Endodermal cell (in vitro differentiated cells): Measurements from ENCODE around the gene COQ2. TPM values are rescaled to one million over a fixed set of nuclear protein-coding genes. Genes with fewer than 3 reads are reported as not detected.
"Not testable (repeated sequence)": the region's sequence is repeated elsewhere in the genome, so short reads cannot be mapped to it uniquely, and the experiment has no call there.

Experiments used
- DNase-seq: peaks from one replicate; pipeline ENCODE4 v3.0.0-alpha.2; 2017
- H3K27ac ChIP-seq: 2 replicates; pipeline ENCODE4 v1.5.1; 2013; ENCODE audit warnings: mild to moderate bottlenecking, low read depth, low read length, moderate library complexity
- H3K27me3 ChIP-seq: 2 replicates; pipeline ENCODE4 v1.6.1; 2013; ENCODE audit warnings: mild to moderate bottlenecking, low read length, moderate library complexity; ENCODE audit not compliant: insufficient read depth, control insufficient read depth, poor library complexity, severe bottlenecking
- H3K36me3 ChIP-seq: 2 replicates; pipeline ENCODE4 v1.7.0; 2013; ENCODE audit warnings: mild to moderate bottlenecking, low read length, moderate library complexity; ENCODE audit not compliant: control insufficient read depth, insufficient read depth
- H3K4me1 ChIP-seq: one replicate; pipeline ENCODE4 v1.7.0; 2013; ENCODE audit warnings: low read length; ENCODE audit not compliant: control insufficient read depth, insufficient read depth
- H3K4me3 ChIP-seq: 2 replicates; pipeline ENCODE4 v1.5.1; 2013; ENCODE audit warnings: mild to moderate bottlenecking, low read length, moderate library complexity
- H3K9ac ChIP-seq: 2 replicates; pipeline ENCODE4 v1.6.1; 2013; ENCODE audit warnings: mild to moderate bottlenecking, low read length, moderate library complexity; ENCODE audit not compliant: poor library complexity, severe bottlenecking; ENCODE audit errors: extremely low read depth
- H3K9me3 ChIP-seq: 2 replicates; pipeline ENCODE4 v1.6.1; 2013; ENCODE audit warnings: mild to moderate bottlenecking, low read length, moderate library complexity; ENCODE audit not compliant: control insufficient read depth
- H3K27ac Mint-ChIP-seq: 2 replicates; pipeline ENCODE4 v1.8.0; 2020; ENCODE audit warnings: mixed read lengths
- H3K27me3 Mint-ChIP-seq: 2 replicates; pipeline ENCODE4 v1.8.0; 2021; ENCODE audit warnings: mild to moderate bottlenecking, mixed read lengths; ENCODE audit not compliant: insufficient read depth
- H3K36me3 Mint-ChIP-seq: 2 replicates; pipeline ENCODE4 v1.8.0; 2020; ENCODE audit warnings: low read depth, mixed read lengths
- H3K4me1 Mint-ChIP-seq: 2 replicates; pipeline ENCODE4 v1.8.0; 2020; ENCODE audit warnings: mixed read lengths
- H3K4me3 Mint-ChIP-seq: 2 replicates; pipeline ENCODE4 v1.8.0; 2020; ENCODE audit warnings: mild to moderate bottlenecking, moderate library complexity, mixed read lengths
- H3K9me3 Mint-ChIP-seq: 2 replicates; pipeline ENCODE4 v1.8.0; 2020; ENCODE audit warnings: mild to moderate bottlenecking, mixed read lengths
- CTCF ChIP-seq: fragments of 200-600 bp; sonication (generic); conservative IDR thresholded peaks from 2 replicates; pipeline ENCODE4 v1.5.0; 2021; ENCODE audit warnings: antibody characterized with exemption, mild to moderate bottlenecking
- WGBS, 2 experiments: methylation state at CpG; one replicate each; pipeline versions ENCODE4 v1.1.5 to v1.1.7; 2013; ENCODE audit warnings: missing lambda C conversion rate in 2 of 2, mixed read lengths in 1 of 2; ENCODE audit not compliant: insufficient coverage in 1 of 2, insufficient read length in 1 of 2; 5-methylcytosine and 5-hydroxymethylcytosine counted together
- total RNA-seq, 2 donors: library from RNA; stranded (reverse); fragmentation: NEBNext Ultra II Directional in 1 of 2; extraction: Animal tissue kit (Norgen Biotek cat#: 25700) in 1 of 2; gene quantifications; 2 replicates in 1 of 2; 3 replicates in 1 of 2; pipeline ENCODE4 v1.2.1, GENCODE V29; 2021

COQ2 gene
- total RNA-seq, 2 donors from 2014 or later: 17.7 to 18.4 TPM

GRCh38 chr4:83240379-83240875, 44.2 kb downstream of the COQ2 start:
- H3K9me3 ChIP-seq: no peaks in the 10 kb centered on the region
- H3K36me3 Mint-ChIP-seq: peaks cover 2% of the 10 kb centered on the region
- no peaks in the 10 kb centered on the region for H3K27me3 ChIP-seq
- peaks cover 8% of the 10 kb centered on the region for H3K4me1 Mint-ChIP-seq
- peaks cover 7% of the 10 kb centered on the region for H3K9me3 Mint-ChIP-seq
- no peak overlapping the region for H3K27ac Mint-ChIP-seq
- no peak overlapping the region for H3K4me3 Mint-ChIP-seq
- H3K9ac ChIP-seq: no peak overlapping the region
- H3K27ac ChIP-seq: no peak overlapping the region
- WGBS, 2 experiments: 94 to 96% methylated on average over 3 to 4 of the region's 4 CpGs
- H3K27me3 Mint-ChIP-seq: no peaks in the 10 kb centered on the region
- TF ChIP-seq CTCF: no peak
- H3K36me3 ChIP-seq: no peaks in the 10 kb centered on the region
- no peaks in the 10 kb centered on the region for H3K4me1 ChIP-seq
- no peak for DNase-seq
- no peak overlapping the region for H3K4me3 ChIP-seq

- H3K36me3 Mint-ChIP-seq: peaks cover 2% of the 10 kb centered on the region
- H3K4me3 Mint-ChIP-seq: no peak overlapping the region
- peaks cover 3% of the 10 kb centered on the region for H3K9me3 Mint-ChIP-seq
- no peak for DNase-seq
- no peak overlapping the region for H3K9ac ChIP-seq
- no peaks in the 10 kb centered on the region for H3K36me3 ChIP-seq
- no peak overlapping the region for H3K27ac Mint-ChIP-seq
- H3K4me1 Mint-ChIP-seq: peaks cover 19% of the 10 kb centered on the region
- no peaks in the 10 kb centered on the region for H3K9me3 ChIP-seq
- no peak overlapping the region for H3K4me3 ChIP-seq
- H3K27ac ChIP-seq: no peak overlapping the region
- no peak for TF ChIP-seq CTCF
- peaks cover 5% of the 10 kb centered on the region for H3K4me1 ChIP-seq
- no peaks in the 10 kb centered on the region for H3K27me3 ChIP-seq
- WGBS, 2 experiments: 87 to 97% methylated on average over 3 to 4 of the region's 4 CpGs
- H3K27me3 Mint-ChIP-seq: no peaks in the 10 kb centered on the region
Measured at GRCh38 chr4:83238393-83239248, 46.0 kb downstream of the COQ2 start.

GRCh38 chr4:83237591-83237990, 47.0 kb downstream of the COQ2 start:
- Histone ChIP-seq H3K4me1 (peaks cover 5% of the 10 kb centered on the region), H3K9ac (no peak overlapping the region), H3K27me3 (no peaks in the 10 kb centered on the region), H3K9me3 (no peaks in the 10 kb centered on the region), H3K4me3 (no peak overlapping the region), H3K27ac (no peak overlapping the region), H3K36me3 (no peaks in the 10 kb centered on the region)
- no peak overlapping the region for H3K4me3 Mint-ChIP-seq
- no peak for DNase-seq
- H3K9me3 Mint-ChIP-seq: no peaks in the 10 kb centered on the region
- no peak overlapping the region for H3K27ac Mint-ChIP-seq
- WGBS, 2 experiments: 83 to 90% methylated on average over 2 of the region's 2 CpGs
- H3K4me1 Mint-ChIP-seq: peaks cover 21% of the 10 kb centered on the region
- no peak for TF ChIP-seq CTCF
- H3K27me3 Mint-ChIP-seq: no peaks in the 10 kb centered on the region
- H3K36me3 Mint-ChIP-seq: no peaks in the 10 kb centered on the region

GRCh38 chr4:83235645-83236133, 48.9 kb downstream of the COQ2 start:
- not testable (repeated sequence) for H3K27me3 Mint-ChIP-seq, H3K4me1 ChIP-seq, H3K4me3 ChIP-seq, H3K9me3 Mint-ChIP-seq, H3K9ac ChIP-seq, H3K27ac Mint-ChIP-seq, H3K36me3 Mint-ChIP-seq, H3K36me3 ChIP-seq, H3K27ac ChIP-seq, H3K27me3 ChIP-seq, H3K9me3 ChIP-seq, H3K4me3 Mint-ChIP-seq, DNase-seq
- 87% methylated on average over 3 of the region's 3 CpGs; no CpG with 5 or more reads in 1 of the 2 experiments for whole genome bisulfite sequencing, 2 experiments
- peaks cover 21% of the 10 kb centered on the region for H3K4me1 Mint-ChIP-seq
